ENCODE data around the gene IGFL2. TPM values are rescaled to one million over a fixed set of nuclear protein-coding genes. Genes with fewer than 3 reads are reported as not detected.

Gene IGFL2
- total RNA-seq, 1 donor from 2014 or later = not detected

GRCh38 chr19:46173886-46174480 lies 25.9 kb downstream of the IGFL2 start:
- Histone ChIP-seq H3K27me3 (ENCODE audit: low read depth) (peaks cover 79% of the 10 kb centered on the region), H3K4me3 (no peak overlapping the region), H3K36me3 (no peaks in the 10 kb centered on the region), H3K4me1 (no peaks in the 10 kb centered on the region), H3K9me3 (replicated peaks) (peaks cover 11% of the 10 kb centered on the region), H3K27ac (replicated peaks) (no peak overlapping the region)
- TF ChIP-seq, protein P1, sequence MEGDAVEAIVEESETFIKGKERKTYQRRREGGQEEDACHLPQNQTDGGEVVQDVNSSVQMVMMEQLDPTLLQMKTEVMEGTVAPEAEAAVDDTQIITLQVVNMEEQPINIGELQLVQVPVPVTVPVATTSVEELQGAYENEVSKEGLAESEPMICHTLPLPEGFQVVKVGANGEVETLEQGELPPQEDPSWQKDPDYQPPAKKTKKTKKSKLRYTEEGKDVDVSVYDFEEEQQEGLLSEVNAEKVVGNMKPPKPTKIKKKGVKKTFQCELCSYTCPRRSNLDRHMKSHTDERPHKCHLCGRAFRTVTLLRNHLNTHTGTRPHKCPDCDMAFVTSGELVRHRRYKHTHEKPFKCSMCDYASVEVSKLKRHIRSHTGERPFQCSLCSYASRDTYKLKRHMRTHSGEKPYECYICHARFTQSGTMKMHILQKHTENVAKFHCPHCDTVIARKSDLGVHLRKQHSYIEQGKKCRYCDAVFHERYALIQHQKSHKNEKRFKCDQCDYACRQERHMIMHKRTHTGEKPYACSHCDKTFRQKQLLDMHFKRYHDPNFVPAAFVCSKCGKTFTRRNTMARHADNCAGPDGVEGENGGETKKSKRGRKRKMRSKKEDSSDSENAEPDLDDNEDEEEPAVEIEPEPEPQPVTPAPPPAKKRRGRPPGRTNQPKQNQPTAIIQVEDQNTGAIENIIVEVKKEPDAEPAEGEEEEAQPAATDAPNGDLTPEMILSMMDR (IDR thresholded peaks at IDR 0.05; ENCODE audit: borderline replicate concordance) = no peak
- no peak for DNase-seq
- intact Hi-C loops (cut with micrococcal nuclease) = no loop called here

- DNase-seq = no peak
- intact Hi-C loops (cut with micrococcal nuclease) = no loop called here
- H3K36me3 ChIP-seq = no peaks in the 10 kb centered on the region
- H3K4me3 ChIP-seq = no peak overlapping the region
- peaks cover 75% of the 10 kb centered on the region for H3K27me3 ChIP-seq (ENCODE audit: low read depth)
- no peaks in the 10 kb centered on the region for H3K9me3 ChIP-seq (replicated peaks)
- no peaks in the 10 kb centered on the region for H3K4me1 ChIP-seq
- TF ChIP-seq, protein P1 (IDR thresholded peaks at IDR 0.05; ENCODE audit: borderline replicate concordance) = no peak
- no peak overlapping the region for H3K27ac ChIP-seq (replicated peaks)
Observed at GRCh38 chr19:46176116-46176860, 28.2 kb downstream of the IGFL2 start.

DNA sequence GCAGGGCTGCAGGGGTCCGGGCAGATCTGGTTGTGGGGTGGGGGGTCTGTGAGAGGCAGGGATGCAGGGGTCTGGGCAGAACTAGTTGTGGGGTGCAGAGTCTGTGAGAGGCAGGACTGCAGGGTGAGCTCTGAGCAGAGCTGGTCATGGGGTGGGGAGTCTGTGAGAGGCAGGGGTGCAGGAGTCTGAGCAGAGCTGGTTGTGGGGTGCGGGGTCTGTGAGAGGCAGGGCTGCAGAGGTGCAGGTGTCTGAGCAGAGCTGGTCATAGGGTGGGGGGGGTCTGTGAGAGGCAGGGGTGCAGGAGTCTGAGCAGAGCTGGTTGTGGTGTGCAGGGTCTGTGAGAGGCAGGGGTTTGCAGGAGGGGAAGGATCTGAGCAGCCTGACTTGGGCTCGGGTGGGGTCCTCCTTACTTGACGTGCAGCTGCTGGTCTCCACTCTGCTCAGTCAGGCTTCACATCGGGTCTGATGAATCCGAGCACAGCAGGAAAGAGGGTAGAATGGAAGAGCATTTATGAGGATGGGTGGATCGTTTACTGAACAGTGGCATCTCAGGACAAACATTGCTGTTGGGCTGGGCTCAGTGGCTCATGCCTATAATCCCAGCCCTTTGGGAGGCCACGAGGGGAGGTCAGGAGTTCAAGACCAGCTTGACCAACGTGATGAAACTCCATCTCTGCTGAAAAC lies 31.2 kb downstream of the IGFL2 start:
- no peak overlapping the region for H3K27ac ChIP-seq (replicated peaks)
- DNase-seq = no peak
- no peaks in the 10 kb centered on the region for H3K4me1 ChIP-seq
- H3K9me3 ChIP-seq (replicated peaks) = no peaks in the 10 kb centered on the region
- TF ChIP-seq, protein P1 (IDR thresholded peaks at IDR 0.05; ENCODE audit: borderline replicate concordance) = no peak
- no peak overlapping the region for H3K4me3 ChIP-seq
- H3K27me3 ChIP-seq (ENCODE audit: low read depth) = peaks cover 52% of the 10 kb centered on the region
- no peaks in the 10 kb centered on the region for H3K36me3 ChIP-seq
- intact Hi-C loops (cut with micrococcal nuclease) = no loop called here

- TF ChIP-seq, protein P1 (IDR thresholded peaks at IDR 0.05; ENCODE audit: borderline replicate concordance) = no peak
- intact Hi-C loops (cut with micrococcal nuclease) = no loop called here
- Histone ChIP-seq H3K27ac (replicated peaks) (no peak overlapping the region), H3K27me3 (ENCODE audit: low read depth) (peaks cover 47% of the 10 kb centered on the region), H3K4me3 (no peak overlapping the region), H3K9me3 (replicated peaks) (no peaks in the 10 kb centered on the region), H3K36me3 (no peaks in the 10 kb centered on the region), H3K4me1 (no peaks in the 10 kb centered on the region)
- no peak for DNase-seq
Observed at GRCh38 chr19:46180701-46181387, 32.8 kb downstream of the IGFL2 start.

GRCh38 chr19:46181388-46181779 lies 33.3 kb downstream of the IGFL2 start:
- Histone ChIP-seq H3K36me3 (no peaks in the 10 kb centered on the region), H3K4me3 (no peak overlapping the region), H3K4me1 (no peaks in the 10 kb centered on the region), H3K27me3 (ENCODE audit: low read depth) (peaks cover 45% of the 10 kb centered on the region), H3K27ac (replicated peaks) (no peak overlapping the region), H3K9me3 (replicated peaks) (no peaks in the 10 kb centered on the region)
- TF ChIP-seq, protein P1 (IDR thresholded peaks at IDR 0.05; ENCODE audit: borderline replicate concordance) = no peak
- no peak for DNase-seq
- intact Hi-C loops (cut with micrococcal nuclease) = no loop called here
